ENCODE data around the gene PCID2.

DNA sequence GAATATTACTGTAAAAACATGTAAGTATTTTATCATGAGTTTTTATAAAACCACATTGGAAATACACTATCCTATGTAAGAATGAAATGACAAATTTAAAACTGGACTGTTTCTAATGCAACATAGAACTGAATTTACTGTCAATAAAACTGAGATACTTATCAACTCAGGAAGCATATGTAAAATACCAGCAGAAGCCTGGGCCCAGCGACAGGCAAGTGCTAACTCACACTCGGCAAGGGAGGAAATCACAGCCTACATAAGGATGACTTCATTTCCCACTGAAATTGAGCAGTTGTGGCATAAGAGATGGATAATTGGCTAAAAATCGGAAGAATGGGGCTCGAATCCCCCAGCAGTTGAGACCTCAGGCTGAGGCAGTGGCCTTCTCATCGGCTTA, 38.0 kb downstream of the PCID2 start:
- TF ChIP-seq, protein P1, sequence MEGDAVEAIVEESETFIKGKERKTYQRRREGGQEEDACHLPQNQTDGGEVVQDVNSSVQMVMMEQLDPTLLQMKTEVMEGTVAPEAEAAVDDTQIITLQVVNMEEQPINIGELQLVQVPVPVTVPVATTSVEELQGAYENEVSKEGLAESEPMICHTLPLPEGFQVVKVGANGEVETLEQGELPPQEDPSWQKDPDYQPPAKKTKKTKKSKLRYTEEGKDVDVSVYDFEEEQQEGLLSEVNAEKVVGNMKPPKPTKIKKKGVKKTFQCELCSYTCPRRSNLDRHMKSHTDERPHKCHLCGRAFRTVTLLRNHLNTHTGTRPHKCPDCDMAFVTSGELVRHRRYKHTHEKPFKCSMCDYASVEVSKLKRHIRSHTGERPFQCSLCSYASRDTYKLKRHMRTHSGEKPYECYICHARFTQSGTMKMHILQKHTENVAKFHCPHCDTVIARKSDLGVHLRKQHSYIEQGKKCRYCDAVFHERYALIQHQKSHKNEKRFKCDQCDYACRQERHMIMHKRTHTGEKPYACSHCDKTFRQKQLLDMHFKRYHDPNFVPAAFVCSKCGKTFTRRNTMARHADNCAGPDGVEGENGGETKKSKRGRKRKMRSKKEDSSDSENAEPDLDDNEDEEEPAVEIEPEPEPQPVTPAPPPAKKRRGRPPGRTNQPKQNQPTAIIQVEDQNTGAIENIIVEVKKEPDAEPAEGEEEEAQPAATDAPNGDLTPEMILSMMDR (IDR thresholded peaks at IDR 0.05) = no peak
- TF ChIP-seq ZFX (IDR thresholded peaks at IDR 0.05; ENCODE audit: borderline replicate concordance) = no peak

Data from 22Rv1 (cell line).